HG03432 (cell line): ENCODE measurements around the gene PIAS1.
"Not testable (repeated sequence)": the region's sequence is repeated elsewhere in the genome, so short reads cannot be mapped to it uniquely, and the experiment has no call there.

Source experiments
- ATAC-seq: cut with Tn5 transposase; IDR thresholded peaks from one replicate; pipeline ENCODE4 v1.9.1; 2021; ENCODE audit warnings: mild to moderate bottlenecking, moderate library complexity; ENCODE audit not compliant: unreplicated experiment

Gene PIAS1

DNA sequence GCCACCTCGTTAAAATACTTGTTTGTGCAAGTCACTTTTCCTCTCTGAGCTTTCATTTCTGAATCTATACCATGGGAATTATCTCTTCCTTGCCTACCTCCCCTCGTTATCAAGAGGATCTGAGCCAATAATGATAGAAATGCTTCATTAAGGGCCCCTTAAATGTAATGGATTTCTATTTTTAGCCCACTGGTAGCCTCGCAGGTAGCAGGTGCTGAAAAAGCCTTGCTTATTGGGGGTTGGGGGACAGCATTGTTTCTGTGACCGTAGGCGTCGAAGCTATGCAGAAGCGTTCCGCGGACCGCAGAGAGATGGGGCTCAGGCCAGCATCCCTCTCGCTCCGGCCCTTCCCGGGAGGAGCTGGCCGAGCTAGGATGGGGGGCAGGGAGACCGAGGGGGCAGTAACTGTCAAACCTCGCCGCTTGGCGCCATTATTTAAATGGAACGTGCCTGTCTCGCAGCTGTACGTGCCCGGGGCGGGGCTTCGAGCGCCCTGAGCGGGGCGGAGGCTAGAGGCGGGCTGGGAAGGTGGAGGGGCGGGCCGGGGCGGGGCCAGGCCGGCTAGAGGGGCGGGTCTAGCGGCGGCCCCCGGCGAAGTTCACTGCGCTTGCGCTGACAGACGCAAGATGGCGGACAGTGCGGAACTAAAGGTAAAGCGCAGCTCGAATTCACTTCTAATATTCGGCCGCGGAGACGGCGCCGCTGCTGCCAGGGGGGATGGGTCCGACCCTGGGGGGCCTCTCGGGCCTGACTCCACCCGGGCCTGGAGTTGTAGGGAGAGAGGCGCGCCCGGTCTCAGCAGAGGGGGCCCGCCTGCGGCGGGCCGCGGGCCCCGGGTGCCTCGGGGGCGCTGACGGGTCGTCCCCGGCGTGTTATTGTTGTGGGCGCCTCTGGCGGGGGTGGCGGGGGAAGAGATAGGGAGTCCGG is at the start of gene PIAS1:
PIAS1 (plus strand) TSS at position 615 of the 927 bp plus-strand sequence; CDS start at position 627, 12 bp downstream.
- ATAC-seq: peak; percentile 83

DNA sequence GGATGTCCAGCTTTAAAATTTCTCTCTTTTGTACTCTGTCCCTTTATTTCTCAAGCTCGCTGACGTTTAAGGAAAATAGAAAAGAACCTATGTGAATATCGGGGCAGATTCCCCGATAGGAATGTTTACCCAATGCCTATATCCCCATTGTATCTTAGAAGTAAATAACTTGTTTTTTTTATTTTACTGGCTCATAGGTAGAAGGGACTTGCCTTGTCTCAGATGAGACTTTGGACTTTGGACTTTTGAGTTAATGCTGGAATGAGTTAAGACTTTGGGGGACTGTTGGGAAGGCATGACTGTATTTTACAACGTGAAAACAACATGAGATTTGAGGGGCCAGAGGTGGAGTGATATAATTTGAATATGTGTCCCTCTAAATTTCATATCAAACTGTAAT is 46.5 kb upstream of the PIAS1 start:
- not testable (repeated sequence) for ATAC-seq

GRCh38 chr15:68010361-68011153 is 43.6 kb upstream of the PIAS1 start:
- no peak for ATAC-seq

DNA sequence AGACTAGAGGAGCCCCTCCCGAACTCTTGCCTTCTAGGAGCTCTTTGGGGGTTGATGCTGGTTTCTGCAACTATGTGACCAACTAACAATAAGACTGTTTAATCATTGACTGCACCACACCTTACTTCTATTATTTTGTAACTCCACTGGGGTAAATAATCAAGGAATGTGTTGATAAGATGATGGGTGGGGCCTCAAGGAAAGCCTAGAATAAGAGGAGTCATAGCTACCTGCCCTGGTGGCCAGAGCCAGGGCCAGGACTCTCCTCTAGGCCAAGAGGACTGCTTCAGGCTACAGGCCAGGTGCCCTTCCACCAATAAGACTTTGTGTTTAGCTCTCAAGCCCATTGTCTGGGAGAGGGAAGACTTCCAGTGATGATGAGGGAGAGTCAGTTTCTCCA is 41.2 kb upstream of the PIAS1 start:
- ATAC-seq: no peak

- ATAC-seq: no peak
Observed at GRCh38 chr15:68014219-68014618, 39.9 kb upstream of the PIAS1 start.

- no peak for ATAC-seq
Observed at GRCh38 chr15:68015244-68015643, 38.9 kb upstream of the PIAS1 start.

GRCh38 chr15:68017201-68017600 is 36.9 kb upstream of the PIAS1 start:
- ATAC-seq: no peak

- ATAC-seq: no peak
Observed at GRCh38 chr15:68018797-68019444, 35.2 kb upstream of the PIAS1 start.

GRCh38 chr15:68019814-68020525 is 34.1 kb upstream of the PIAS1 start:
- ATAC-seq: no peak

GRCh38 chr15:68020685-68021084 is 33.4 kb upstream of the PIAS1 start:
- ATAC-seq: no peak

GRCh38 chr15:68022061-68022460 is 32.1 kb upstream of the PIAS1 start:
- no peak for ATAC-seq

DNA sequence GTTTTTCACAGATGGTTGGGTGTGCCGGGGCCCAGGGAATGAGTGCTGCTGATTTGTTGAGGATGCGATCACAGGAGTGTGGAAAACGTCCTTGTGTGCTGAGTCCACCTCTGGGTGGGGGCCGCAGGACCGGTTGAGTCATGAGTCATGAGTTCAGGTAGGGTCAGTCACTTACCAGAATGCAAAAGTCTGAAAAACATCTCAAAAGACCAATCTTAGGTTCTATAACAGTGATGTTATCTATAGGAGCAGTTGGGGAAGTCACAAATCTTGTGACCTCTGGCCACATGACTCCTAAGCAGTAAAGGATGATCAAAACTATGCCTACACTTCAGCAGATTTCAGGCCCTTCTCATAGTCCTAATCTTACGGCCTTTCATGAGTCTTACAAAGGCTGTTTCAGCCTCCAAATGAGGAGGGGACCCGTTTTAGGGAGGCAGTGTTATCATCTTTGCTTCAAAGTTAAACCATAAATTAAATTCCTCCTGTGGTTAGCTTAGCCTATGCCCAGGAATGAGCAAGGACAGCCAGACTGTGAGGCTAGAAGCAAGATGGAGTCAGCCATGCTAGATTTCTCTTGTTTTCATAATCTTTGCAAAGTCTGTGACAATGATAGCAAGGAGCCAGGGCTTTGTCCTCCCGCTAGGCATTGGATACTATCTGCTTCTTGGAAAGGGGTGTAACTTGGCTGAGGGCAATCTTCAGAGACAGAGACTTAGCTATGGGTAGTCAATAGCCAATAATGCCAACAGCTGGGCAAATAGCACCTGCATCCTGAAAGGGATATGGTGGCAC is 30.6 kb upstream of the PIAS1 start:
- ATAC-seq: no peak

- no peak for ATAC-seq
Observed at GRCh38 chr15:68025835-68026424, 28.2 kb upstream of the PIAS1 start.

- ATAC-seq: no peak
Observed at GRCh38 chr15:68027388-68027787, 26.7 kb upstream of the PIAS1 start.

GRCh38 chr15:68028137-68028887 is 25.8 kb upstream of the PIAS1 start:
- ATAC-seq: no peak

- ATAC-seq: no peak
Observed at GRCh38 chr15:68028888-68029207, 25.3 kb upstream of the PIAS1 start.

DNA sequence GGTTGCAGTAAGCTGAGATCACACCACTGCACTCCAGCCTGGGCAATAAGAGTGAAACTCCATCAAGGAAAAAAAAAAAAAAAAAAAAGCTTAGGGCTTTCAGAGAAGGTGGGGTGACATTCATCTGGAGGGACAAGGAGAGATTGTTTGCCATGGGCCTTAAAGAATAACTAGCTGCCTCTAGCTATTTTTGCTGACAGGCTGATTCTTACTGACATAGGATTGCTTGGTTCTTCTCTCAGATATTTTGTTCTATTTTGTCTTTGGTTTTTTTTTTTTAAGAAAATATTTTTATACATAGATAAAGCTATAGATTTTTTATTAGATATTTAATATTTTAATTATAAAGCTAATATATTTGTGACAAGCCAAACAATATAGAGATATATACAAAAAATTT is 24.2 kb upstream of the PIAS1 start:
- no peak for ATAC-seq

DNA sequence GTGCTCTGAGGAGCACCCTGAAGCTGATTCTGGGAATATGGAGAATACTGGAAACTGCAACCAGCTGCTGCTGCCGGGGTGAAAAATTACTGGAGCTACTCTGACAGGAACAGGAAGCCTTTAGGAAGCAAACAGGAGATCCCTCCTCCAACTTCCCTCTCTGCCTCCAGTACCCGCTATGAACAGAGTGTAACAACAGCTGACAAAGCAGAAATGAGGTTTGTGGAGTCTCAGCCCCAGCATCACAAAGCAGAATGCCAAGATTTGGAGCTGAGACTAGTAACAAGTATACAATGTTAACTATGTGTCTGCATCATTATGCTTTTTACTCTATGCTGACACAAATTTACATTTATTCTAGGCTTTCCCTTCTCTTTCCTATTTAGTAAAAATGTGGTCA is 22.7 kb upstream of the PIAS1 start:
- ATAC-seq: no peak

- ATAC-seq: no peak
Observed at GRCh38 chr15:68032672-68033071, 21.4 kb upstream of the PIAS1 start.
